ENCODE data around the gene CEACAM19.

DNA sequence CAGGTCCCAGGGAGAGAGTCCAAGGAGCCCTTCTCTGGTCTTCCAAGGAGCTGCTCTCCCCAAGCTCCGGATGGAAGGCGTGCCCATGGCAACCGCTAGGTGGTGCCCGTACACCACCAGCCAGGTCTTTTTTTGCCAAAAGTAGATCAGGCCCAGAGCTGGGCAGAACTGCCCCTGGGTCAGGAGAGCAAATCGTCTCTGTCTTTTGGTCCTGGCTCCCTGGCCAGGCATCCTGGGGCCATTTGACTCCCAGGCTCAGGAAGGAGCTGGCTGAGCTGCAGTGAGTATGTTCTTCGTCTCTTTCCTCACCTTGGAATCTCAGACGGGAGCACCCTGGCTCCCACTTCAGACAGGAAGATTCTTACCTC lies 52.7 kb downstream of the CEACAM19 start:
- TF ChIP-seq FOXM1 (IDR thresholded peaks at IDR 0.05; ENCODE audit: low read depth, low read length) = no peak
- TF ChIP-seq CEBPB (IDR thresholded peaks at IDR 0.05; ENCODE audit: borderline replicate concordance in 1 of 2, low read depth in 2 of 2, low read length in 2 of 2) = no peak
- TF ChIP-seq HDAC6 (IDR thresholded peaks at IDR 0.05; ENCODE audit: unreplicated experiment) = no peak
- TF ChIP-seq MAX (IDR thresholded peaks at IDR 0.05; ENCODE audit: low read depth, low read length) = no peak
- no peak for TF ChIP-seq EZH2 (IDR thresholded peaks at IDR 0.05; ENCODE audit: borderline replicate concordance, control insufficient read depth, low read depth, low read length)
- peak; percentile 97 to 99 (median 98); a peak in 5 of 6 replicates for TF ChIP-seq CTCF (IDR thresholded peaks at IDR 0.05 in 2 of 3, conservative IDR thresholded peaks at IDR 0.05 in 1 of 3; ENCODE audit: control insufficient read depth in 2 of 3, extremely low read depth in 1 of 3, insufficient read depth in 1 of 3, low read depth in 3 of 3, low read length in 3 of 3)
- no peak for TF ChIP-seq SP1 (IDR thresholded peaks at IDR 0.05; ENCODE audit: low read depth, low read length)
- TF ChIP-seq, protein P1, sequence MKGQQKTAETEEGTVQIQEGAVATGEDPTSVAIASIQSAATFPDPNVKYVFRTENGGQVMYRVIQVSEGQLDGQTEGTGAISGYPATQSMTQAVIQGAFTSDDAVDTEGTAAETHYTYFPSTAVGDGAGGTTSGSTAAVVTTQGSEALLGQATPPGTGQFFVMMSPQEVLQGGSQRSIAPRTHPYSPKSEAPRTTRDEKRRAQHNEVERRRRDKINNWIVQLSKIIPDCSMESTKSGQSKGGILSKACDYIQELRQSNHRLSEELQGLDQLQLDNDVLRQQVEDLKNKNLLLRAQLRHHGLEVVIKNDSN (IDR thresholded peaks at IDR 0.05; ENCODE audit: borderline replicate concordance, extremely low read length, insufficient read depth, low read depth, low read length) = no peak
- no peak for TF ChIP-seq JUND (IDR thresholded peaks at IDR 0.05; ENCODE audit: low read depth, low read length)
- TF ChIP-seq ZNF24 (IDR thresholded peaks at IDR 0.05) = peak; percentile 22; the same call in 1 of the 2 replicates
- no peak for TF ChIP-seq CHD4 (IDR thresholded peaks at IDR 0.05)
